PC-9 (cell line): ENCODE measurements around the gene LYST. TPM values are rescaled to one million over a fixed set of nuclear protein-coding genes. Genes with fewer than 3 reads are reported as not detected.

ENCODE experiments used
- BruUV-seq: library from RNA; stranded (reverse); fragments of 400-500 nt; replicated peaks from 2 replicates; lab custom pipeline; 2021; lab: Mats Ljungman, UMichigan
- CTCF ChIA-PET: fragments of 300-600 bp; sonication (Branson Sonifier 250); formaldehyde crosslinking; loops from one replicate; lab custom pipeline; 2022; ENCODE audit warnings: antibody characterized with exemption; lab: Charles Lee
- POLR2A ChIA-PET: fragments of 300-600 bp; sonication (Branson Sonifier 250); formaldehyde crosslinking; loops from one replicate; lab custom pipeline; 2022; ENCODE audit warnings: antibody characterized with exemption; ENCODE audit not compliant: unreplicated experiment; lab: Charles Lee
- DNase-seq, 2 experiments: peaks; one replicate each; pipeline versions ENCODE4 v3.0.0 to v3.0.0-alpha.2; 2015 to 2022; ENCODE audit warnings: mixed read lengths in 1 of 2
- H2AFZ ChIP-seq: fragments of 200-600 bp; sonication (generic); 2 replicates; pipeline ENCODE4 v1.8.1; 2017; ENCODE audit warnings: antibody characterized with exemption
- H3F3A ChIP-seq: fragments of 200-600 bp; sonication (generic); 2 replicates; pipeline ENCODE4 v1.8.1; 2017; ENCODE audit warnings: antibody characterized with exemption, mild to moderate bottlenecking, low read depth; ENCODE audit not compliant: insufficient read depth
- H3K27ac ChIP-seq: fragments of 200-600 bp; sonication (generic); 2 replicates; pipeline ENCODE4 v1.6.1; 2016; ENCODE audit warnings: mixed run types
- H3K27me3 ChIP-seq: fragments of 200-600 bp; sonication (generic); 2 replicates; pipeline ENCODE4 v1.6.1; 2016; ENCODE audit warnings: low read depth, mixed run types; ENCODE audit not compliant: insufficient read depth
- H3K36me3 ChIP-seq: fragments of 200-600 bp; sonication (generic); 2 replicates; pipeline ENCODE4 v1.6.1; 2016; ENCODE audit warnings: low read depth, mixed run types
- H3K4me1 ChIP-seq: fragments of 200-600 bp; sonication (generic); replicated peaks from 2 replicates; pipeline ENCODE4 v1.6.1; 2016; ENCODE audit warnings: mixed run types; ENCODE audit not compliant: insufficient read depth
- H3K4me2 ChIP-seq: fragments of 200-600 bp; sonication (generic); 2 replicates; pipeline ENCODE4 v1.6.1; 2017; ENCODE audit warnings: mixed run types
- H3K4me3 ChIP-seq: fragments of 200-600 bp; sonication (generic); 2 replicates; pipeline ENCODE4 v1.6.1; 2016; ENCODE audit warnings: mixed run types
- H3K79me2 ChIP-seq: fragments of 200-600 bp; sonication (generic); 2 replicates; pipeline ENCODE4 v1.6.1; 2017; ENCODE audit warnings: low read depth, mixed run types
- H3K9me2 ChIP-seq: fragments of 200-600 bp; sonication (generic); 2 replicates; pipeline ENCODE4 v1.8.1; 2017; ENCODE audit warnings: mild to moderate bottlenecking; ENCODE audit not compliant: insufficient read depth
- H3K9me3 ChIP-seq: fragments of 200-600 bp; sonication (generic); 2 replicates; pipeline ENCODE4 v1.8.1; 2016; ENCODE audit warnings: low read depth; ENCODE audit not compliant: insufficient read depth
- H4K20me1 ChIP-seq: fragments of 200-600 bp; sonication (generic); 2 replicates; pipeline ENCODE4 v1.8.1; 2017; ENCODE audit not compliant: insufficient read depth
- EZH2 ChIP-seq: fragments of 200-600 bp; sonication (generic); IDR thresholded peaks from 2 replicates; pipeline ENCODE4 v1.8.0; 2017; ENCODE audit warnings: antibody characterized with exemption, low read depth
- intact Hi-C: fragments of 100-400 bp; cut with micrococcal nuclease; formaldehyde crosslinking; loops from one replicate; pipeline ENCODE4 v1.10.0; 2022; ENCODE audit not compliant: unreplicated experiment
- total RNA-seq: library from RNA; stranded (reverse); gene quantifications from 2 replicates; pipeline ENCODE4 v1.2.3, GENCODE V29; 2021
- TF ChIP-seq, protein P1 (sequence below): fragments of 200-600 bp; sonication (generic); conservative IDR thresholded peaks from 2 replicates; pipeline ENCODE4 v1.6.1; 2017; ENCODE audit warnings: mixed run types, antibody characterized with exemption, mild to moderate bottlenecking, moderate library complexity

Gene LYST
- total RNA-seq, 1 experiment from 2014 or later = 14.1 TPM

GRCh38 chr1:235821361-235821981 is 45.2 kb downstream of the LYST start:
- intact Hi-C loops = no loop called here
- no peak overlapping the region for H3K4me3 ChIP-seq
- no TSS peak for BruUV-seq

DNA sequence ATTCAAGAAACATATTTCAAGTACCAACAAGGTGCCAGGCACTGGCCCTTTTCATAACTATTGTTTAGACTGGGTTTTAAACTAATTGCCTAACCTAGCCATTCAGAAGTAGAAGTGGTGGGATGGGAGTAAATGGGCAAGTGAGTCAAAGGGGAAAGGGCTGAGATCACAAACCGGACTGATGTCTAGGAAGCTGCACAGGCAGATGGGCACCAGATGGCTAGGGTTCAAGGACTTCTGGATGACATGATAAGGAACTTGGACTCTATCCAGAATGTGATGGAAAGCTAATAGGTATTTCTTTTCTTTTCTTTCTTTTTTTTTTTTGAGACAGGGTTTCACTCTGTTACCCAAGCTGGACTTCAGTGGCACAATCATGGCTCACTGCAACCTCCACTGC is 46.6 kb downstream of the LYST start:
- no TSS peak for BruUV-seq
- no peaks in the 10 kb centered on the region for H4K20me1 ChIP-seq
- no peaks in the 10 kb centered on the region for H3K79me2 ChIP-seq
- no peaks in the 10 kb centered on the region for H3F3A ChIP-seq
- no peak for DNase-seq
- POLR2A ChIA-PET = no interaction called here
- no peaks in the 10 kb centered on the region for H3K9me3 ChIP-seq
- TF ChIP-seq EZH2 = no peak
- TF ChIP-seq, protein P1, sequence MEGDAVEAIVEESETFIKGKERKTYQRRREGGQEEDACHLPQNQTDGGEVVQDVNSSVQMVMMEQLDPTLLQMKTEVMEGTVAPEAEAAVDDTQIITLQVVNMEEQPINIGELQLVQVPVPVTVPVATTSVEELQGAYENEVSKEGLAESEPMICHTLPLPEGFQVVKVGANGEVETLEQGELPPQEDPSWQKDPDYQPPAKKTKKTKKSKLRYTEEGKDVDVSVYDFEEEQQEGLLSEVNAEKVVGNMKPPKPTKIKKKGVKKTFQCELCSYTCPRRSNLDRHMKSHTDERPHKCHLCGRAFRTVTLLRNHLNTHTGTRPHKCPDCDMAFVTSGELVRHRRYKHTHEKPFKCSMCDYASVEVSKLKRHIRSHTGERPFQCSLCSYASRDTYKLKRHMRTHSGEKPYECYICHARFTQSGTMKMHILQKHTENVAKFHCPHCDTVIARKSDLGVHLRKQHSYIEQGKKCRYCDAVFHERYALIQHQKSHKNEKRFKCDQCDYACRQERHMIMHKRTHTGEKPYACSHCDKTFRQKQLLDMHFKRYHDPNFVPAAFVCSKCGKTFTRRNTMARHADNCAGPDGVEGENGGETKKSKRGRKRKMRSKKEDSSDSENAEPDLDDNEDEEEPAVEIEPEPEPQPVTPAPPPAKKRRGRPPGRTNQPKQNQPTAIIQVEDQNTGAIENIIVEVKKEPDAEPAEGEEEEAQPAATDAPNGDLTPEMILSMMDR = no peak
- no peaks in the 10 kb centered on the region for H3K27me3 ChIP-seq
- CTCF ChIA-PET = no interaction called here
- no peaks in the 10 kb centered on the region for H3K9me2 ChIP-seq
- no peaks in the 10 kb centered on the region; the same call in 1 of the 2 replicates for H3K4me1 ChIP-seq
- no peak overlapping the region for H3K27ac ChIP-seq
- H3K36me3 ChIP-seq = 0 out of 2 replicates have a peak, but pooled peaks cover 5% of the 10 kb centered on the region
- H3K4me2 ChIP-seq = no peak overlapping the region
- H3K4me3 ChIP-seq = no peak overlapping the region
- no peak overlapping the region for H2AFZ ChIP-seq
- intact Hi-C loops = no loop called here

More at GRCh38 chr1:235821361-235821981, 45.2 kb downstream of the LYST start:
- TF ChIP-seq, protein P1 = no peak
- no peak for TF ChIP-seq EZH2
- Histone ChIP-seq H3K27ac (no peak overlapping the region), H4K20me1 (no peaks in the 10 kb centered on the region), H3K4me1 (peaks cover 9% of the 10 kb centered on the region), H3K79me2 (no peaks in the 10 kb centered on the region), H3K27me3 (no peaks in the 10 kb centered on the region), H3F3A (no peaks in the 10 kb centered on the region), H3K9me3 (no peaks in the 10 kb centered on the region), H3K36me3 (0 out of 2 replicates have a peak, but pooled peaks cover 5% of the 10 kb centered on the region), H3K9me2 (no peaks in the 10 kb centered on the region), H3K4me2 (no peak overlapping the region), H2AFZ (no peak overlapping the region)
- DNase-seq = no peak
- POLR2A ChIA-PET = interaction anchor here (0.6 kb wide), 2 partner anchors 17 to 127 kb away, joined by 3 to 4 read pairs; no protein-coding TSS in a partner anchor
- CTCF ChIA-PET = no interaction called here

GRCh38 chr1:235818632-235819136 is 48.0 kb downstream of the LYST start:
- Histone ChIP-seq H4K20me1 (no peaks in the 10 kb centered on the region), H3K9me3 (no peaks in the 10 kb centered on the region), H3K36me3 (no peaks in the 10 kb centered on the region), H2AFZ (no peak overlapping the region), H3K4me3 (no peak overlapping the region), H3F3A (no peaks in the 10 kb centered on the region), H3K27me3 (no peaks in the 10 kb centered on the region), H3K9me2 (no peaks in the 10 kb centered on the region), H3K79me2 (no peaks in the 10 kb centered on the region), H3K4me1 (no peaks in the 10 kb centered on the region; the same call in 1 of the 2 replicates), H3K27ac (no peak overlapping the region), H3K4me2 (no peak overlapping the region)
- BruUV-seq = no TSS peak
- ChIA-PET CTCF (interaction anchor here (0.7 kb wide), 1 partner anchor 44 kb away, joined by 3 read pairs; no protein-coding TSS in a partner anchor), POLR2A (no interaction called here)
- no peak for TF ChIP-seq EZH2
- TF ChIP-seq, protein P1 = no peak
- DNase-seq = no peak
- intact Hi-C loops = no loop called here
